GM20000 (cell line): ENCODE results near the gene CERT1.
"Not testable (repeated sequence)": the region's sequence is repeated elsewhere in the genome, so short reads cannot be mapped to it uniquely, and the experiment has no call there.

ENCODE experiments used
- DNase-seq: peaks from one replicate; pipeline ENCODE4 v3.0.0; 2012; ENCODE audit warnings: low spot score
- TF ChIP-seq, protein P1 (sequence below): IDR thresholded peaks from 2 replicates; pipeline ENCODE4 v1.5.1; 2012; ENCODE audit warnings: mild to moderate bottlenecking, control low read depth; ENCODE audit errors: extremely low read depth, missing control alignments

Gene CERT1

DNA sequence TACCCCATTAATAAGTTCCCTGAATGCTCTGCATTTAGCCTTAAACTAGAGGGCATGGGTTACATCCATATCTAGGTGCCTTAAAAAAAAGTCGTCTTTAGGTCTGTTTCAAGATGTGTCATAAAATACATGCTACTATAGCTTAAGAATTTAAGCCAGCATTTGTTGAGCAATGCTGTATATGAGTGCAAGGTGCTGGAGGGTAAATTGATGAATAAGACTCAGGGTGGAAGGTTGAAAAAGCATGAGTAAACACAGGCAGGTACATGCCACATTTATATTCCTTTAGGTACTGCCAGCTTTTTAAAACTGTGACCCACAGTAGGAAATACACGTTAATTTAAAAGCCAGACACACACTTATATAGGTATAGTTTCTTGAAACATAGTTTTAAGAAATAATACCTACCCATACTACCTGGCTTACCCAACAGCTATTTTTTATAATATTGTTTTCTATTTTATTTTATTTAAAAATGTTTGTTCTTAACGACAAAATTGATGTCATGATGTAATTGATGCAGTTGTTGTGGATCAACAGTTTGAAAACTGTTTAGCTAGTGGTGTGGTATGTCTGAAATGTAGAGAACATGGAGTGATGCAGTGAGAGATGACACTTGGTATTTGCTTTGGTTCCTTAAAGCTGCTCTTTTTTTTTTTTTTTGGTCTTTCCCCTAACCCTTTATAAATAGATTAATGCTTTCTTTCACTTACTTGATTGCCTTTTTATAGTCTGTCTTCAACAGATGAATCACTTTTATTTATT lies 170.5 kb downstream of the CERT1 start:
- no peak for DNase-seq
- TF ChIP-seq, protein P1, sequence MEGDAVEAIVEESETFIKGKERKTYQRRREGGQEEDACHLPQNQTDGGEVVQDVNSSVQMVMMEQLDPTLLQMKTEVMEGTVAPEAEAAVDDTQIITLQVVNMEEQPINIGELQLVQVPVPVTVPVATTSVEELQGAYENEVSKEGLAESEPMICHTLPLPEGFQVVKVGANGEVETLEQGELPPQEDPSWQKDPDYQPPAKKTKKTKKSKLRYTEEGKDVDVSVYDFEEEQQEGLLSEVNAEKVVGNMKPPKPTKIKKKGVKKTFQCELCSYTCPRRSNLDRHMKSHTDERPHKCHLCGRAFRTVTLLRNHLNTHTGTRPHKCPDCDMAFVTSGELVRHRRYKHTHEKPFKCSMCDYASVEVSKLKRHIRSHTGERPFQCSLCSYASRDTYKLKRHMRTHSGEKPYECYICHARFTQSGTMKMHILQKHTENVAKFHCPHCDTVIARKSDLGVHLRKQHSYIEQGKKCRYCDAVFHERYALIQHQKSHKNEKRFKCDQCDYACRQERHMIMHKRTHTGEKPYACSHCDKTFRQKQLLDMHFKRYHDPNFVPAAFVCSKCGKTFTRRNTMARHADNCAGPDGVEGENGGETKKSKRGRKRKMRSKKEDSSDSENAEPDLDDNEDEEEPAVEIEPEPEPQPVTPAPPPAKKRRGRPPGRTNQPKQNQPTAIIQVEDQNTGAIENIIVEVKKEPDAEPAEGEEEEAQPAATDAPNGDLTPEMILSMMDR, result no peak

DNA sequence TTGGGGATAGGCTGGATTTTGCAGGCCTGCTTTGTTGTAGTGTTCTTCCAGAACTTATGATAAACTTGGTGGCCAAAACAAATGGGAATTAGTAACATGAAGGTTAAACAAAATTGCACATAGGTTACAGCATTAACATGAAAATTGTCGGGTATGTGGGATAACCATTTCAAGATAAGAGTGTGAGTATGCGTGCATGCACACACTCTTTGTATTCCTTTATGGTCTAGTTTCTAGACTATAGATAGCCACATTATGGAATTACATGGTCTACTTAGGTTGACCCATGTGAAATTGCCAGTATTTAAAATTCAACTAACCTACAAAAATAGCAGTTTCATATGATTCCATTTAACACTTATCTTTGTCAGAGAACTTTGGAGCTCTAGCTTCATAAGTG lies 173.0 kb downstream of the CERT1 start:
- TF ChIP-seq, protein P1, result no peak
- no peak for DNase-seq

DNA sequence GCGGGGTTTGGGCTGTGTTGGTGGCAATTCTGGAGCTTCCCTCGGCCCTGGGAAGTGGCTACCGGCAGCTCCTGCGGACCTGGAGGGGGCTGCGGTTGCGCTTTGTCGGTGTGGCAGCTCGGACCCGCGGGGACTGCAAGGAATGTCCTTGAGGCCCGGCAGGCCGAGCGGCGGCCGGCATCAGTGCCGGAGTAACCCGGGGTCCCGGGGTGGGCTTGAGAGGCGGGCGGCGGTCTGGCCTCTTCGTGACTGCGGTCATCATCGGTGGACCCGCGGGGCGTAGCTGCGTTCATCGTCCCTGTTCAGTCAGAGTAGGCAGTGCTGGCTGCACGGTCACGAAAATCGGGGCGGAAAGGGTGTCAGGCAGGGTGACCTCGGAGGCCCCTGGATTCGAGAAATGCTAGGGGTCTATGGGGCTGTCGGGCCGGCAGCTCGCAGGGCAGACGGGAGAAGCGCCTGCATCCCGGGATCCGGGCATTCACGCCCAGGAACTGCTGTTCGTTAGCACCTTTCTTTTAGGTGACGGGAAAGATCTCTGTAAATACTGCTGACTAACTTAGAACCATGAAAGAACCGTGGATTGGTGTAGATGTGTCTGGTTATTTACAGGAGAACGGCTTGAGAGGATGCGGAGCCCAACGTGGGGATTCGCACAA lies 173.9 kb downstream of the CERT1 start:
- TF ChIP-seq, protein P1, result no peak
- DNase-seq, result peak; percentile 16

DNA sequence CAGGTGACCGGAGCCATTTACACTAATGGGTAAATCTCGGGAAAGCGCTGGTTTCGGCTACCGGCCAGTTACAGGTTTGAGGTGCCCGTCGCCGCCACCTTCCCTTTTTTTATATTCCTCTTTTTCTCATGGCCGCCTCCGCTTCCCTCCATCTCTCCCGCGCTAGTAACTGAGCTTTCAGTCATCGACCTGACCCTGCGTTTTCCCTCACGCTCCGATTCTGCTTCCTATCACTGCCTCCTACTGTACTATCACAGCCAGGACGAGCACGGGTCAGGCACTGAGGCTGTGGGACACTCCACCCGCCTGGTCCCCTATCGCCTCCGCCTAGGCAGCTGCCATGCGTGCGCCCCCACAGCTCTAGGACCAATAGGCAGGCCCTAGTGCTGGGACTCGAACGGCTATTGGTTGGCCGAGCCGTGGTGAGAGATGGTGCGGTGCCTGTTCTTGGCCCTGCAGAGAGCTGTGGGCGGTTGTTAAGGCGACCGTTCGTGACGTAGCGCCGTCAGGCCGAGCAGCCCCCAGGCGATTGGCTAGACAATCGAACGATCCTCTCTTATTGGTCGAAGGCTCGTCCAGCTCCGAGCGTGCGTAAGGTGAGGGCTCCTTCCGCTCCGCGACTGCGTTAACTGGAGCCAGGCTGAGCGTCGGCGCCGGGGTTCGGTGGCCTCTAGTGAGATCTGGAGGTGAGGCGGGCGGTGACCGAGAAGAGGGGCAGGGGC lies 174.7 kb downstream of the CERT1 start, which contains the start of gene HMGCR:
HMGCR (plus strand) TSS at position 606 of the 722 bp plus-strand sequence. CDS start 5,386 bp downstream, outside the sequence.
- DNase-seq, result peak; percentile 94
- TF ChIP-seq, protein P1, result peak; percentile 27

DNA sequence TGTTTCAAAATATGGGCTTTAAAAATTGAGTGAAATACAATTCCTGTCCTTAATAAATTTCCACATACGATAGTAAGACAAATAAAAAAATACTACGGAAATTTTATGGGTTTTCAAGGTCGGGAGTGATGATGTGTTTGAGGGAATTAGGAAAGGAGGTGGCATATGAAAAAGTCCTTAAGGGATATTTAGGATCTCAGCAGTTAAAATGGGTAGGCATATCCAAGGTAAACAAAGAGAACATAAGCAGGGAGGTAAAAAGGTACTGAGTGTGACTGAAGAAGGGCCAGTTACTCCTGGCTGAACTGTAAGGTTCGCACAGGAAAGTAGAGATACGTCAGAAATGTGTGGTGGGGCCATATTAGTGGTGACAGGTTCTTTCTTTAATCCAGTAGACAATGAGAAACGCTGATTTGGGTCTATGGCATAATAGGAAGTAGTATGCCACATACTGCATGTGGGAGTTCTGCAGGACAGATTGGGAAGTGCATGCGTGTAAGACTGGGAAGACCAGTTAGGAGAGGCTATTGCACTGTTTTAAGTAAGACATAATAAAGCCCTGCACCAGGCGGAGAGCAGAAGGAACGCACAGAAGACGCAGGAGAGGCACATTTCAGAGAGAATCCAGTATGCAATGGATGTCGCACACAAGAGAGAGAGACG lies 175.3 kb downstream of the CERT1 start:
- TF ChIP-seq, protein P1, result no peak
- peak; percentile 56 for DNase-seq

DNA sequence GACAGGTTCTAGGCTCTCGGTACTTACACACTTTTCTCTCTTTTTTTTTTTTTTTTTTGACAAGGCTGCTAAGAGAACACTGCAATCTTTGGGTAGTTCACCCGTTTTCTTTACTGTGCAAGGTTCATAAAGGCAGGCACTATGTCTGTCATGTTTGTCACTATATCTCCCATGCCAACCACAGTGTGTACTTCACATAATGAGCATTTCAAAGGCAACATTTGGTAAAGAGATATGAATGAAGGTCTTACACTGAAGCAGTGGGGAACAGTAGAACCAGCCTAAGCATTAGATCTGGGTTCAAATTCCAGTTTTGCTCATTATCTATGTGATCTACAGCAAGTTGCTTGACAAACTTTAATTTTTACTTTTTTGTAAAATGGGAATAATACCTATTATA lies 175.9 kb downstream of the CERT1 start:
- no peak for DNase-seq
- TF ChIP-seq, protein P1, result no peak

DNA sequence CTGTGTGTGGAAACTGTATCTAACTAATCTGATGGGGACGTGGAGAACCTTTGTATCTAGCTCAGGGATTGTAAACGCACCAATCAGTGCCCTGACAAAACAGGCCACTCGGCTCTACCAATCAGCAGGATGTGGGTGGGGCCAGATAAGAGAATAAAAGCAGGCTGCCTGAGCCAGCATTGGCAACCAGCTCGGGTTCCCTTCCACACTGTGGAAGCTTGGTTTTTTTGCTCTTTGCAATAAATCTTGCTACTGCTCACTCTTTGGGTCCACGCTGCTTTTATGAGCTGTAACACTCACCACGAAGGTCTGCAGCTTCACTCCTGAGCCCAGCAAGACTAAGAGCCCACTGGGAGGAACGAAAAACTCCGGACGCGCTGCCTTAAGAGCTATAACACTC lies 177.0 kb downstream of the CERT1 start:
- not testable (repeated sequence) for DNase-seq

DNA sequence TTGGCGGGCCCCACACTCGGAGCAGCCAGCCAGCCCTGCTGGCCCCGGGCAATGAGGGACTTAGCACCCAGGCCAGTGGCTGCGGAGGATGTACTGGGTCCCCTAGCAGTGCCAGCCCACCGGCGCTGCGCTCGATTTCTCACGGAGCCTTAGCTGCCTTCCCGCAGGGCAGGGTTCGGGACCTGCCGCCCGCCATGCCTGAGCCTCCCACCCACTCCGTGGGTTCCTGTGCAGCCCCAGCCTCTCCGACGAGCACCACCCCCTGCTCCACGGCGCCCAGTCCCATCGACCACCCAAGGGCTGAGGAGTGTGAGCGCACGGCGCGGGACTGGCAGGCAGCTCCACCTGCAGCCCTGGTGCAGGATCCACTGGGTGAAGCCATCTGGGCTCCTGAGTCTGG lies 177.7 kb downstream of the CERT1 start:
- DNase-seq, result not testable (repeated sequence)
